Naive thymus-derived CD8-positive, alpha-beta T cell (primary cell): ENCODE measurements around the gene TBX19. TPM values are rescaled to one million over a fixed set of nuclear protein-coding genes. Genes with fewer than 3 reads are reported as not detected.

Experiments
- ATAC-seq, 2 donors: fragments of 150-1000 bp; cut with Tn5 transposase in 1 of 2; sonication (Bioruptor Pico), chemical (Tn5 transposase) in 1 of 2; 1 replicate in 1 of 2; 2 replicates in 1 of 2; pipeline ENCODE4 v1.10.0; 2021; ENCODE audit warnings: mild to moderate bottlenecking in 2 of 2, moderate library complexity in 2 of 2
- POLR2A ChIA-PET: fragments of 350-600 bp; sonication (Branson Sonifier 250); formaldehyde crosslinking; loops from one replicate; lab custom pipeline; 2021; ENCODE audit warnings: antibody characterized with exemption; lab: Charles Lee
- DNase-seq, 10 donors: peaks; one replicate each; pipeline versions ENCODE4 v3.0.0 to v3.0.0-alpha.2; 2020 to 2022
- H3K27ac Mint-ChIP-seq, 10 donors: one replicate each; pipeline ENCODE4 v1.8.0; 2020 to 2022; ENCODE audit warnings: mild to moderate bottlenecking in 10 of 10, mixed read lengths in 10 of 10, moderate library complexity in 4 of 10, inconsistent platforms in 1 of 10
- H3K27me3 Mint-ChIP-seq, 5 donors: one replicate each; pipeline ENCODE4 v1.8.0; 2021 to 2022; ENCODE audit warnings: mixed read lengths in 5 of 5
- H3K36me3 Mint-ChIP-seq, 3 donors: one replicate each; pipeline ENCODE4 v1.8.0; 2020 to 2022; ENCODE audit warnings: mixed read lengths in 3 of 3, mild to moderate bottlenecking in 2 of 3, inconsistent platforms in 1 of 3
- H3K4me1 Mint-ChIP-seq, 4 donors: one replicate each; pipeline ENCODE4 v1.8.0; 2021 to 2022; ENCODE audit warnings: mixed read lengths in 4 of 4
- H3K4me3 Mint-ChIP-seq, 10 donors: one replicate each; pipeline ENCODE4 v1.8.0; 2020 to 2022; ENCODE audit warnings: mild to moderate bottlenecking in 10 of 10, mixed read lengths in 10 of 10, moderate library complexity in 6 of 10, inconsistent platforms in 1 of 10
- H3K9me3 Mint-ChIP-seq, 9 donors: one replicate each; pipeline ENCODE4 v1.8.0; 2020 to 2022; ENCODE audit warnings: mixed read lengths in 9 of 9, mild to moderate bottlenecking in 3 of 9, inconsistent platforms in 1 of 9, moderate library complexity in 1 of 9
- polyA plus RNA-seq, 3 donors: library from polyadenylated mRNA; unstranded; fragments of 300-500 nt; fragmentation: Illumina TruSeq; gene quantifications; one replicate each; pipeline ENCODE4 v1.2.3, GENCODE V29; 2021
- total RNA-seq, 8 experiments: library from RNA in 2 of 8; stranded (reverse) in 2 of 8; gene quantifications; one replicate each; pipeline ENCODE4 v1.2.3 and lab custom pipeline; 2021 to 2026

Gene TBX19
- total and polyA plus RNA-seq, 5 experiments from 2014 or later = 1.2 to 3.6 (median 3.1) TPM

DNA sequence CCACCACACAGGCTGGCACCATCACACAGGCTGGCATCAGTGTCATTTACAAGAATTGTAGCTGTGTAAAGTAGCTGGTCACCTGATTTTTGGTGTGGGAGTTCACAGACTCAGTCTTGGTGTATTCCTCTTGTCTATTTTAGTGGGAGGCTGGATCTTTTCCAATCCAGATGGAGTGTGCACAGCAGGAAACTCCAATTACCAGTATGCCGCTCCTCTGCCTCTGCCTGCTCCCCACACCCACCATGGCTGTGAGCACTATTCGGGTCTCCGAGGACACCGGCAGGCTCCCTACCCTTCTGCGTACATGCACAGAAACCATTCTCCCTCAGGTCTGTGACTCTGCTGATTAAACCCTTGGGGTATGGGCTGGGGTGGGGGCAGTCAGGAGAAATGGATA is 24.2 kb downstream of the TBX19 start:
- no peak for ATAC-seq
- H3K9me3 Mint-ChIP-seq = no peaks in the 10 kb centered on the region
- no peak overlapping the region for H3K4me3 Mint-ChIP-seq
- H3K27ac Mint-ChIP-seq = no peak overlapping the region
- H3K27me3 Mint-ChIP-seq = no peaks in the 10 kb centered on the region
- H3K36me3 Mint-ChIP-seq = peaks cover 0 to 35% (median 34%) of the 10 kb centered on the region in 3 donors
- DNase-seq = no peak
- peaks cover 0 to 2% (median 0%) of the 10 kb centered on the region in 4 donors for H3K4me1 Mint-ChIP-seq
- POLR2A ChIA-PET = no interaction called here

DNA sequence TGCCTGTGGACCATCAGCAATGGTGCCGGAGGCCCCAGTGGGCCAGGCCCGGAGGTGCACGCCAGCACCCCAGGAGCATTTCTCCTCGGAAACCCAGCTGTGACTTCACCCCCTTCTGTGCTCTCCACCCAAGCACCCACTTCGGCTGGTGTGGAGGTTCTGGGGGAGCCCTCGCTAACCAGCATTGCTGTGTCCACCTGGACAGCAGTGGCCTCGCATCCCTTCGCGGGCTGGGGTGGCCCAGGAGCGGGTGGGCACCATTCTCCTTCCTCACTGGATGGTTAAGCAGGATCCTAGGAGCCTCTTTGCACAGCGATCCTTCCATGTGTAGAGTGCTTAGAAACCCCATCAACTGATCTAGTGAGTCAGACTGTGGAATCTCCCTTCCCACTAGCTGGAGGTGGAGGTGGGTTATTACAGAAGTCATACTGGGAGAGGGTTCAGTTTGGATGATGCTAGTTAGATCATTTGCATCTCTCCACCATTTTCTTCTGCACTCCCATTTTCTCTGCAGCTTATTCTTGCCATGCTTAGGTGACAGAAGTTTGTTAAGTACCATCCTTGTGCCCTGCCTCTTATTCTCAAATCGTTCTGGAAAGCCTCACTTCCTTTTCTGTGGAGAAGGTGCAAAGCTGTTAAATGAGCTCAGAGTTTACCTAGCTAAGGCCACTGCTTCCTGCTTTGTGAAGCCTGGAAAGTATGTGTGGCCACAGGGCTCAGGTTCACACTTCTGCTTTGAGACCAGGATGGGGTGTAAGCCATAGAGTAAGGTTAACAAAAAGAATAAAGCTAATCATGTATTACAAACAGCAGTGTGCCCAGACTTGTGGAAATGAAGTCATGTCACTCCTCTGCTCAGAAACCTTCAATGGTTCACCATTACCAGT is 32.3 kb downstream of the TBX19 start:
- H3K4me3 Mint-ChIP-seq = no peak overlapping the region
- POLR2A ChIA-PET = no interaction called here
- H3K27ac Mint-ChIP-seq = no peak overlapping the region
- H3K4me1 Mint-ChIP-seq = peaks cover 0 to 4% (median 2%) of the 10 kb centered on the region in 4 donors
- peaks cover 0 to 2% (median 0%) of the 10 kb centered on the region in 9 donors for H3K9me3 Mint-ChIP-seq
- peaks cover 4 to 17% (median 15%) of the 10 kb centered on the region in 3 donors for H3K36me3 Mint-ChIP-seq
- no peak for DNase-seq
- ATAC-seq = no peak
- no peaks in the 10 kb centered on the region for H3K27me3 Mint-ChIP-seq

DNA sequence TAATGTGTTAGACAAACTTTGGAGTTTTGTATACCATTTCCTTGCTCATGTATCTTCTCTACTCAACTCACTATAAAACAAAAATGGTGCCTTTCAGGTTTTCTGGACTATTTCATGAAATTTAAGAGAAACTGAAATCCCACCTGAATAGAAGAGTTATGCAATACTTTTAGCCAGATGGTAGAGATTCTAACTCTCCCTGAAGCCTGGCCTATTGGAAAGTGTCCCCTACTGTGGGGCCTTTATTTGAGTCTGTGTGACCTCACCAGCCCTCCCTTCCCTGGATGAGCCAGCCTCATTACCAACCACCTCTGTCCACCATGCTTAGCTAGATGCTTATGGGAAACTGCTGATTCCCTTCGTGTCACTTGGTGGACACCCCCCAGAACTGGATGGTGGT is 35.5 kb downstream of the TBX19 start:
- H3K4me1 Mint-ChIP-seq = peaks cover 0 to 5% (median 2%) of the 10 kb centered on the region in 4 donors
- no peak overlapping the region for H3K4me3 Mint-ChIP-seq
- ATAC-seq (no peak), DNase-seq (no peak)
- POLR2A ChIA-PET = no interaction called here
- no peaks in the 10 kb centered on the region for H3K27me3 Mint-ChIP-seq
- peaks cover 0 to 2% (median 0%) of the 10 kb centered on the region in 9 donors for H3K9me3 Mint-ChIP-seq
- no peak overlapping the region for H3K27ac Mint-ChIP-seq
- peaks cover 4 to 10% (median 9%) of the 10 kb centered on the region in 3 donors for H3K36me3 Mint-ChIP-seq

DNA sequence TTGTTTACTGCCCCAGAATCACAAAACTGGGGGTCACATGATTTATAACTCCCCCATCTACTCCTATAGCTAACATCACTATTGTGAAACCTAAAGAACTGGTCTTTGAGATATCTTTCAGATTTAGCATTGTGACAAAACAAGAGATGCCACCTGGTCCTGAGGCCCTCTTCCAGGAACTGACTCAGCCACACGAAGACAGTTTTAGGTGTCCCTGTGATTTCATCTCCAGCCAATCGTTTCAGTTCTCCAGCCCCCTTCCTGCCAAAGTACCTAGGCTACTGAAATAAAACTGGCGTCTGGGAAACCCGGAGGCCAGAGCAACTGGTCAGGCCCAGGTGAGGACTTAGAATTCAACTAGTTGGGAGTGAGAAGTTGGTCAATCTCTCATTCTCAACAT is 36.6 kb downstream of the TBX19 start:
- H3K27ac Mint-ChIP-seq = peak overlapping the region in 1 of 10 donors; percentile 3
- H3K4me3 Mint-ChIP-seq = no peak overlapping the region
- POLR2A ChIA-PET = no interaction called here
- H3K4me1 Mint-ChIP-seq = peaks cover 0 to 5% (median 2%) of the 10 kb centered on the region in 4 donors
- no peak for DNase-seq
- peaks cover 4 to 10% (median 9%) of the 10 kb centered on the region in 3 donors for H3K36me3 Mint-ChIP-seq
- H3K9me3 Mint-ChIP-seq = peaks cover 0 to 2% (median 0%) of the 10 kb centered on the region in 9 donors
- no peaks in the 10 kb centered on the region for H3K27me3 Mint-ChIP-seq
- ATAC-seq = no peak

DNA sequence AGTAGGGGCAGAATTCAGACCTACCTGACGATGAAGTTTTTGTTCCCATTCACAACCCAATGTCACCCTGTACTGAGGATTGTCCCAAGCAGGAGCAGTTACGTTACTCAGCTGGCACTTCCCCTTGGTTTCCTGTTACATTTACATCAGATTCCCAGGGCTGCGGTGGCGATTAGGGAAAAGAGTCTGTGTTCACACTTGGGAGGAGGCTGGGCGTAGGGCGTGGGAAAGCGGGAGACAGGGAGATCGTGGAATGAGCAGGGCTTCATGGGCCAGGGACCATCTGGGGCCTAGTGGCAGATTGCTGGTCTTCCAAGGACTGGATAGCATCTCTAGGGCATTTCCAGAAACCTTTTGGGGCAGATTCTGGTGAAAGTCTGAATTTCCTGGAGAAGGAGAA is 39.0 kb downstream of the TBX19 start:
- Mint-ChIP-seq H3K27me3 (no peaks in the 10 kb centered on the region), H3K4me3 (no peak overlapping the region), H3K27ac (no peak overlapping the region), H3K4me1 (peaks cover 0 to 5% (median 0%) of the 10 kb centered on the region in 4 donors), H3K36me3 (peaks cover under 1 to 18% (median 4%) of the 10 kb centered on the region in 3 donors), H3K9me3 (peaks cover 0 to 4% (median under 1%) of the 10 kb centered on the region in 9 donors)
- ATAC-seq (no peak), DNase-seq (no peak)
- POLR2A ChIA-PET = no interaction called here

DNA sequence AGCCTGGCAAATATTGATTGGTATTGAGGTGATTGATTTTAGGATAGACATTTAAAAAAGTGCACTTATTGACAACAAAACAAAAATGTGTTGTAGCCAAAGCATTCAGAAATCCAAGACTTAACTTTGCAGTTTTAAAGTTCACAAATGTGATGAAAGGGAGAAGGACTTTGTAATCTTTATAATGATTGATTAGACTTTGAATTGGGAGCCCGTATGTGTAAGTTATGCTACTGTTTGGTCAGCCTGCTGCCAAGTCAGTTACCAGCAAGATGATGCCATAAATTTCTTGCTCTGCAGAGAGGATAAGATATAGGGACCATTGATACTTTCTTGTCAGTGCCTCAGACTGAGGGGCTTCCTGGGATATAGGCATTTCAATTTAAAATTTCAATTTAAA is 39.5 kb downstream of the TBX19 start:
- ATAC-seq = no peak
- no peak overlapping the region for H3K27ac Mint-ChIP-seq
- H3K27me3 Mint-ChIP-seq = no peaks in the 10 kb centered on the region
- H3K4me3 Mint-ChIP-seq = no peak overlapping the region
- no peak for DNase-seq
- H3K36me3 Mint-ChIP-seq = peaks cover 5 to 20% (median 7%) of the 10 kb centered on the region in 3 donors
- POLR2A ChIA-PET = no interaction called here
- H3K9me3 Mint-ChIP-seq = peaks cover 0 to 4% (median 2%) of the 10 kb centered on the region in 9 donors
- H3K4me1 Mint-ChIP-seq = peaks cover 0 to 5% (median 0%) of the 10 kb centered on the region in 4 donors

DNA sequence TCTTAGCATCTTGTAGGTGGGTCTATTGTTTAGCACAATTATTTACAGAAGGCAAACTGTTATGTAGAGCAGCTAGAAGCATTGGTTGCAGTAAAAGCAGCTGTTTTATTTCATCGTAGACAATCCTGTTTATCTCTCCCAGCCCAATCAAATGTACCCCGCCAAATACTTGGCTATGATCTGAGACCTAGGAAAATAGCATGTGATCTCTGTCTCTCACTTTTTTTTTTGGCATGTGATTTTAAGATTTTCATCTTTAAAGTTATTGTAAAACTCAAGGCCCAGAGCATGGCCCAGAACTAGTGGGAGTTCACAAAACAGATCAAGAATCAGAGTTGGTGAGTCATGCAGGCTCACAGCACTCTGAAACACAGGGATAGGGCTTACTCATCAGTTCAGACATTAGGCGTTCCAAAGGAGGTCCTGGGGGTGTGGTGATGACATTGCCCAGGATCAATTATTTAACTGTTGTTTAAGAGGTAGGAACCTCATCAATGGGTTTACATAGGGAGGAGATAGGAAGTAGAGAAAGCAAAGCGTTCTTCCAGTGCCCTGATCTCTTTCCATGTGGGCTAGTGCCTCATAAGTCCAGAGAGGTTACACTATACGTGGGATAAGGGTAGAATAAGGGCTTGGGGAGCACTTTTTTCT is 40.2 kb downstream of the TBX19 start:
- no peak for ATAC-seq
- Mint-ChIP-seq H3K4me1 (peaks cover 0 to 5% (median 0%) of the 10 kb centered on the region in 4 donors), H3K36me3 (peaks cover 8 to 26% (median 11%) of the 10 kb centered on the region in 3 donors), H3K4me3 (no peak overlapping the region), H3K27me3 (no peaks in the 10 kb centered on the region), H3K27ac (no peak overlapping the region), H3K9me3 (peaks cover 0 to 4% (median 2%) of the 10 kb centered on the region in 9 donors)
- POLR2A ChIA-PET = no interaction called here
- DNase-seq = no peak

DNA sequence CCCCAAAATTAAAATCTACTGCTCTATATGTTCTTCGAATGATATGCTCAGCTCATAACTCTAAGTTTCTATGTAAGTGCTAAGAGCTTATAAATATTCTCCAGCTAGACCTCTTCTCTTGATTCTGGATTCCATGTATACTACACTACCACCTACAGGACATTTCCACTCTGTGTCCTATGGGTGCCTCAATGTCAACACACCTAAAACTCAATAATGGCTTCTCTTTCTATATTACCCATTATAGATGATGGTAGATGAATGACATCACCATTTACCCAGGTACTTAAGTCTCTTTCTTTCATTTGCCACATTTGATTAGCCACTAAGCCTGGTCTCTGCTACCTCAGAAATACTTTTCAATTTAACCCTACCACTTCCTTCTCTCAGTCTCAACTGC is 41.3 kb downstream of the TBX19 start:
- Mint-ChIP-seq H3K27me3 (no peaks in the 10 kb centered on the region), H3K9me3 (peaks cover 0 to 4% (median 0%) of the 10 kb centered on the region in 9 donors), H3K4me1 (peaks cover 0 to 5% (median 0%) of the 10 kb centered on the region in 4 donors), H3K36me3 (peaks cover 8 to 23% (median 11%) of the 10 kb centered on the region in 3 donors), H3K27ac (no peak overlapping the region), H3K4me3 (no peak overlapping the region)
- ATAC-seq (no peak), DNase-seq (no peak)
- POLR2A ChIA-PET = no interaction called here

DNA sequence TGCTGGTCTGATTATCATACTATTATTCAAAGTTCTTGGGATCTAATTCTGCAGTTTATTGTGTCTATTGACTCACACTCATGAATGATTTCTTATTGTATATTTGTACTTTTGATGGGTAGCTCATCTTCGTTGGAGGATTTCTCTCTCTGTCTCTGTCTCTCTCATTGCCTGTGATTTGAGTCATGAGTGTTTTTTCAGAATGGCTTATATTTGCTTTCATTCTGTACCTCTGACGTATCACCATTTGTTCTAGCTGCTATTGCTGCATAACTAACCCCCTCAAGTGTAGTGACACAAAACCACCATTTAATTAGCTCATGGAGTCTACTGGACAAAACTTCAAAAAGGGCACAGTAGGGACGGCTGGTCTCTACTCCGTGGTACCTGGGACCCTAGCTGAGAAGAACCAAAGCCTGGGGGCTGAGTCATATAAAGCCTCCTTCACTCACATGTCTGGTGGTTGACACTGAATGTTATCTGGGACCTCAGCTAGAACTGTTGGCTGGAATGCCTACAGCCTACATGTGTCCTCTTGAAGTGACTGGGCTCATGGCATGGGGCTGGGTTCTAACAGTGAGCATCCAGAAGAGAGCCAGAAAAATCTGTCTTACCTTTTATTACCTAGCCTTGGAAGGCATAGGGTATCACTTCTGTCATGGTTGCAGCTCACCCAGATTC is 44.2 kb downstream of the TBX19 start:
- Mint-ChIP-seq H3K9me3 (peaks cover 0 to 4% (median 0%) of the 10 kb centered on the region in 9 donors), H3K4me1 (no peaks in the 10 kb centered on the region), H3K36me3 (peaks cover 7 to 18% (median 8%) of the 10 kb centered on the region in 3 donors), H3K27ac (no peak overlapping the region), H3K27me3 (no peaks in the 10 kb centered on the region), H3K4me3 (no peak overlapping the region)
- POLR2A ChIA-PET = no interaction called here
- no peak for DNase-seq
- no peak for ATAC-seq

DNA sequence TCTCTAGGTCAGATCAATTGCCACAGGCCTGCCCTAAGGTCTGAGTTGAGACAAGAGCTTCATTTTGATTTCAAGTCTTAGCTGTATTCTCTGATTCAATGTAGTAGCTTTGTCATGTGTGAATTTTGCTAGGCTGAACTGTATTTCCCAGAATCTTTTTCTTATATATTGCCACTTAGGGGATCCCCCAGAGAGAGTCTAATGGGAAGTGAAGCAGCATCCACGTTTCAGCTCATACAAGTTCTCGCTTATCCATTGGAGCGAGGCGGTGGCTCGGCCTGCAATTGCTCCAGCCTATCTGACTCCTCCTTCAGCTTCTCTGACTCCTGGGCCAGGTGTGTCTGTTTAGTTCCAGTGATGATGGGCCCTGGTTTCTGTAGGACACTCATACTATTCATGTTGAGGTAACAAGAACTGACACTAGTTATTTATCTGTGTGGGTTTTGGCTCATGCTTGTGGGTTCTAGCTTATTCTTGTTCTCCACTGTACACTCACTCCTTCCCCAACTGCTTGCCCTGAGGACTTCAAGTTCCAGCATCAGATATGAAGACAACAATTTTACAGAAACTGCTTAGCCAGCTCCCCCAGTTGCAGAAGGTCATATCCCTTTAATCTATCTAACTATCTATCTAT is 48.2 kb downstream of the TBX19 start:
- no peaks in the 10 kb centered on the region for H3K4me1 Mint-ChIP-seq
- POLR2A ChIA-PET = no interaction called here
- DNase-seq (no peak), ATAC-seq (no peak)
- peaks cover 0 to 4% (median 0%) of the 10 kb centered on the region in 9 donors for H3K9me3 Mint-ChIP-seq
- no peak overlapping the region for H3K27ac Mint-ChIP-seq
- peaks cover 7 to 24% (median 8%) of the 10 kb centered on the region in 3 donors for H3K36me3 Mint-ChIP-seq
- no peak overlapping the region for H3K4me3 Mint-ChIP-seq
- H3K27me3 Mint-ChIP-seq = no peaks in the 10 kb centered on the region

DNA sequence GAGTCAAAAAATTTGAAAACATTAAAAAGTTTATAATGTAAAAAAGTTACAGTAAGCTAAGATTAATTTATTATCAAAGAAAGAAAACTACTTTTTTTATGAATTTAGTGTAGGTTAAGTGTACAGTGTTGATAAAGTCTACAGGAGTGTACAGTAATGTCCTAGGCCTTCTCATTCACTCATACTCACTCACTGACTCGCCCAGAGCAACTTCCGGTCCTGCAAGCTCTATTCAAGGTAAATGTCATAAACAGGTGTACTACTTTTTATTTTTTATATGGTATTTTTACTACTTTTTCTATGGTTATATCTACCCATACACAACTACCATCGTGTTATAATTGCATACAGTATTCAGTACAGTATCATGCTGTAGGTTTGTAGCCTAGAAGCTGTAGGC is 49.6 kb downstream of the TBX19 start:
- peaks cover under 1 to 12% (median 2%) of the 10 kb centered on the region in 3 donors for H3K36me3 Mint-ChIP-seq
- POLR2A ChIA-PET = no interaction called here
- H3K27me3 Mint-ChIP-seq = no peaks in the 10 kb centered on the region
- H3K4me1 Mint-ChIP-seq = no peaks in the 10 kb centered on the region
- no peak overlapping the region for H3K4me3 Mint-ChIP-seq
- no peak overlapping the region for H3K27ac Mint-ChIP-seq
- ATAC-seq = no peak
- H3K9me3 Mint-ChIP-seq = no peaks in the 10 kb centered on the region
- no peak for DNase-seq

DNA sequence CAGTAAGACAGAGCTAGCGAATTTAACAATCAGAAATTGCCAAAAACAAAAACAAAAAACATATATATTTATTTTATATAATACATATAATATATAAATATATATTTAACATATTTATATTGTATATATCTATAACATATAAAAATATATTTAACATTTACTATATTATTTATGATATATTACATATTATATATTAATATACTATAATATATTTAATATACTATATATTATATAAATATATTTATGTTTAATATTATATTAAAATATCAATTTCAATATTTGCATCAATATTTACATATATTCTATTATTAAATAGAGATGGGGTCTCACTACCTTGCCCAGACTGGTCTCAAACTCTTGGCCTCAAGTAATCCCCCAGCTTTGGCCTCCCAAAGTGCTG is 50.9 kb downstream of the TBX19 start:
- ATAC-seq (no peak), DNase-seq (no peak)
- peaks cover 0 to 8% (median 0%) of the 10 kb centered on the region in 3 donors for H3K36me3 Mint-ChIP-seq
- H3K4me3 Mint-ChIP-seq = no peak overlapping the region
- no peaks in the 10 kb centered on the region for H3K4me1 Mint-ChIP-seq
- peaks cover 0 to under 1% (median 0%) of the 10 kb centered on the region in 5 donors for H3K27me3 Mint-ChIP-seq
- no peaks in the 10 kb centered on the region for H3K9me3 Mint-ChIP-seq
- H3K27ac Mint-ChIP-seq = no peak overlapping the region
- POLR2A ChIA-PET = no interaction called here
